ENCODE data around the gene CFAP70. TPM values are rescaled to one million over a fixed set of nuclear protein-coding genes. Genes with fewer than 3 reads are reported as not detected.
A peak's percentile ranks its signal among the peaks of the same experiment; 100 is the strongest.
"Not testable (repeated sequence)": the region's sequence is repeated elsewhere in the genome, so short reads cannot be mapped to it uniquely, and the experiment has no call there.

The CFAP70 gene
- polyA plus RNA-seq, 1 donor = 5.3 TPM

GRCh38 chr10:73261362-73261995, 97.2 kb downstream of the CFAP70 start:
- WGBS (ENCODE audit: insufficient coverage, low lambda C conversion rate) = no CpG with 5 or more reads among the region's 9 CpGs
- Histone ChIP-seq H3K27me3 (ENCODE audit: control insufficient read depth, insufficient read depth, low read length) (no peaks in the 10 kb centered on the region), H3K36me3 (ENCODE audit: control insufficient read depth, insufficient read depth, low read length) (no peaks in the 10 kb centered on the region)

GRCh38 chr10:73258612-73259011, 100.1 kb downstream of the CFAP70 start:
- no CpG with 5 or more reads among the region's 10 CpGs for WGBS (ENCODE audit: insufficient coverage, low lambda C conversion rate)
- not testable (repeated sequence) for H3K9me3 ChIP-seq (ENCODE audit: control insufficient read depth, low read depth, low read length); H3K27me3 ChIP-seq (ENCODE audit: control insufficient read depth, insufficient read depth, low read length); H3K36me3 ChIP-seq (ENCODE audit: control insufficient read depth, insufficient read depth, low read length); DNase-seq; H3K4me1 ChIP-seq (ENCODE audit: control insufficient read depth, insufficient read depth, low read length); H3K27ac ChIP-seq (ENCODE audit: low read length); H3K4me3 ChIP-seq (ENCODE audit: low read length)

More at GRCh38 chr10:73261362-73261995, 97.2 kb downstream of the CFAP70 start:
- Histone ChIP-seq H3K4me3 (ENCODE audit: low read length) (no peak overlapping the region), H3K27ac (ENCODE audit: low read length) (no peak overlapping the region), H3K9me3 (ENCODE audit: control insufficient read depth, low read depth, low read length) (peaks cover 3% of the 10 kb centered on the region), H3K4me1 (ENCODE audit: control insufficient read depth, insufficient read depth, low read length) (no peaks in the 10 kb centered on the region)
- no peak for DNase-seq

- peak overlapping the region; percentile 97 for H3K27ac ChIP-seq (ENCODE audit: low read length)
- H3K9me3 ChIP-seq (ENCODE audit: control insufficient read depth, low read depth, low read length) = no peaks in the 10 kb centered on the region
- WGBS (ENCODE audit: insufficient coverage, low lambda C conversion rate) = no CpG with 5 or more reads among the region's 4 CpGs
- H3K4me1 ChIP-seq (ENCODE audit: control insufficient read depth, insufficient read depth, low read length) = peaks cover 6% of the 10 kb centered on the region
- H3K27me3 ChIP-seq (ENCODE audit: control insufficient read depth, insufficient read depth, low read length) = no peaks in the 10 kb centered on the region
- DNase-seq = no peak
- H3K4me3 ChIP-seq (ENCODE audit: low read length) = peak overlapping the region; percentile 76
- peaks cover 16% of the 10 kb centered on the region for H3K36me3 ChIP-seq (ENCODE audit: control insufficient read depth, insufficient read depth, low read length)
Observed at GRCh38 chr10:73253225-73253555, 105.5 kb downstream of the CFAP70 start.

GRCh38 chr10:73252445-73253224, 106.0 kb downstream of the CFAP70 start, which contains the start of gene MRPS16:
MRPS16 (minus strand) TSS chr10:73252644; CDS start chr10:73252482, 162 bp downstream.
- Histone ChIP-seq H3K4me3 (ENCODE audit: low read length) (peak within 1 kb of the TSS; percentile 76), H3K36me3 (ENCODE audit: control insufficient read depth, insufficient read depth, low read length) (peaks cover 16% of the 10 kb centered on the region), H3K27me3 (ENCODE audit: control insufficient read depth, insufficient read depth, low read length) (no peaks in the 10 kb centered on the region), H3K9me3 (ENCODE audit: control insufficient read depth, low read depth, low read length) (no peaks in the 10 kb centered on the region), H3K4me1 (ENCODE audit: control insufficient read depth, insufficient read depth, low read length) (peaks cover 6% of the 10 kb centered on the region), H3K27ac (ENCODE audit: low read length) (peak within 1 kb of the TSS; percentile 97)
- DNase-seq = peak; percentile 95 to 99
- WGBS (ENCODE audit: insufficient coverage, low lambda C conversion rate) = 5% methylated on average over 3 of the region's 51 CpGs

- no peaks in the 10 kb centered on the region for H3K27me3 ChIP-seq (ENCODE audit: control insufficient read depth, insufficient read depth, low read length)
- DNase-seq = peak in 1 of 2 donors; percentile 24
- WGBS (ENCODE audit: insufficient coverage, low lambda C conversion rate) = no CpG with 5 or more reads among the region's 23 CpGs
- peaks cover 6% of the 10 kb centered on the region for H3K4me1 ChIP-seq (ENCODE audit: control insufficient read depth, insufficient read depth, low read length)
- H3K36me3 ChIP-seq (ENCODE audit: control insufficient read depth, insufficient read depth, low read length) = peaks cover 16% of the 10 kb centered on the region
- H3K9me3 ChIP-seq (ENCODE audit: control insufficient read depth, low read depth, low read length) = no peaks in the 10 kb centered on the region
- peak overlapping the region; percentile 76 for H3K4me3 ChIP-seq (ENCODE audit: low read length)
- H3K27ac ChIP-seq (ENCODE audit: low read length) = peak overlapping the region; percentile 97
Observed at GRCh38 chr10:73251683-73252444, 106.8 kb downstream of the CFAP70 start.

- no peak overlapping the region for H3K27ac ChIP-seq (ENCODE audit: low read length)
- H3K36me3 ChIP-seq (ENCODE audit: control insufficient read depth, insufficient read depth, low read length) = peaks cover 31% of the 10 kb centered on the region
- H3K4me3 ChIP-seq (ENCODE audit: low read length) = no peak overlapping the region
- no peaks in the 10 kb centered on the region for H3K9me3 ChIP-seq (ENCODE audit: control insufficient read depth, low read depth, low read length)
- H3K27me3 ChIP-seq (ENCODE audit: control insufficient read depth, insufficient read depth, low read length) = no peaks in the 10 kb centered on the region
- peaks cover 8% of the 10 kb centered on the region for H3K4me1 ChIP-seq (ENCODE audit: control insufficient read depth, insufficient read depth, low read length)
- no peak for DNase-seq
- WGBS (ENCODE audit: insufficient coverage, low lambda C conversion rate) = no CpG with 5 or more reads among the region's 5 CpGs
Observed at GRCh38 chr10:73248259-73248724, 110.4 kb downstream of the CFAP70 start.

GRCh38 chr10:73247509-73248258, 111.0 kb downstream of the CFAP70 start:
- WGBS (ENCODE audit: insufficient coverage, low lambda C conversion rate) = no CpG with 5 or more reads among the region's 4 CpGs
- Histone ChIP-seq H3K4me1 (ENCODE audit: control insufficient read depth, insufficient read depth, low read length) (peaks cover 8% of the 10 kb centered on the region), H3K27me3 (ENCODE audit: control insufficient read depth, insufficient read depth, low read length) (no peaks in the 10 kb centered on the region), H3K36me3 (ENCODE audit: control insufficient read depth, insufficient read depth, low read length) (peaks cover 33% of the 10 kb centered on the region), H3K9me3 (ENCODE audit: control insufficient read depth, low read depth, low read length) (no peaks in the 10 kb centered on the region), H3K4me3 (ENCODE audit: low read length) (peak overlapping the region; percentile 92), H3K27ac (ENCODE audit: low read length) (peak overlapping the region; percentile 95)
- no peak for DNase-seq

- 0% methylated on average over 2 of the region's 78 CpGs for WGBS (ENCODE audit: insufficient coverage, low lambda C conversion rate)
Observed at GRCh38 chr10:73246646-73247508, 111.8 kb downstream of the CFAP70 start, which contains the start of gene DNAJC9. DNAJC9 (minus strand) TSS chr10:73247255; CDS start chr10:73247189, 66 bp downstream.

GRCh38 chr10:73246322-73246645, 112.4 kb downstream of the CFAP70 start:
- H3K4me3 ChIP-seq (ENCODE audit: low read length) = peak overlapping the region; percentile 92
- no peak for DNase-seq
- peak overlapping the region; percentile 95 for H3K27ac ChIP-seq (ENCODE audit: low read length)
- WGBS (ENCODE audit: insufficient coverage, low lambda C conversion rate) = 0% methylated on average over 1 of the region's 8 CpGs
- H3K4me1 ChIP-seq (ENCODE audit: control insufficient read depth, insufficient read depth, low read length) = peaks cover 8% of the 10 kb centered on the region
- no peaks in the 10 kb centered on the region for H3K9me3 ChIP-seq (ENCODE audit: control insufficient read depth, low read depth, low read length)
- no peaks in the 10 kb centered on the region for H3K27me3 ChIP-seq (ENCODE audit: control insufficient read depth, insufficient read depth, low read length)
- H3K36me3 ChIP-seq (ENCODE audit: control insufficient read depth, insufficient read depth, low read length) = peaks cover 33% of the 10 kb centered on the region

More at GRCh38 chr10:73246646-73247508, 111.8 kb downstream of the CFAP70 start, which contains the start of gene DNAJC9:
- Histone ChIP-seq H3K4me1 (ENCODE audit: control insufficient read depth, insufficient read depth, low read length) (peaks cover 8% of the 10 kb centered on the region), H3K9me3 (ENCODE audit: control insufficient read depth, low read depth, low read length) (no peaks in the 10 kb centered on the region), H3K27me3 (ENCODE audit: control insufficient read depth, insufficient read depth, low read length) (no peaks in the 10 kb centered on the region), H3K27ac (ENCODE audit: low read length) (peak within 1 kb of the TSS; percentile 95), H3K4me3 (ENCODE audit: low read length) (peak within 1 kb of the TSS; percentile 92), H3K36me3 (ENCODE audit: control insufficient read depth, insufficient read depth, low read length) (peaks cover 33% of the 10 kb centered on the region)
- DNase-seq = peak; percentile 97

All from large intestine (tissue), 3 donors.